Esophagus squamous epithelium (tissue), 5 donors: ENCODE measurements around the gene TRIM13. TPM values are rescaled to one million over a fixed set of nuclear protein-coding genes. Genes with fewer than 3 reads are reported as not detected.
"Not testable (repeated sequence)": the region's sequence is repeated elsewhere in the genome, so short reads cannot be mapped to it uniquely, and the experiment has no call there.

Experiments
- DNase-seq: peaks from one replicate; lab custom pipeline; 2025; lab: John Stamatoyannopoulos, UW
- H3K27ac ChIP-seq, 4 donors: fragments of 200-600 bp; sonication (generic); one replicate each; pipeline ENCODE4 v1.5.1; 2016 to 2019; ENCODE audit warnings: mild to moderate bottlenecking in 1 of 4
- H3K27me3 ChIP-seq, 4 donors: fragments of 200-600 bp; sonication (generic); 1 replicate in 3 of 4; 2 replicates in 1 of 4; pipeline versions ENCODE4 v1.5.1 to v1.6.0; 2017 to 2021; ENCODE audit warnings: antibody characterized with exemption in 1 of 4
- H3K36me3 ChIP-seq, 3 donors: fragments of 200-600 bp; sonication (generic); one replicate each; pipeline ENCODE4 v1.5.1; 2016 to 2019
- H3K4me1 ChIP-seq, 3 donors: fragments of 200-600 bp; sonication (generic); one replicate each; pipeline ENCODE4 v1.5.1; 2017 to 2019
- H3K4me3 ChIP-seq, 4 donors: fragments of 200-600 bp; sonication (generic); 1 replicate in 3 of 4; 2 replicates in 1 of 4; pipeline ENCODE4 v1.5.1; 2016 to 2019; ENCODE audit warnings: mild to moderate bottlenecking in 2 of 4, moderate library complexity in 1 of 4
- H3K9me3 ChIP-seq, 3 donors: fragments of 200-600 bp; sonication (generic); one replicate each; pipeline ENCODE4 v1.5.1; 2016 to 2019
- CTCF ChIP-seq, 6 experiments: fragments of 450-650 bp in 4 of 6; fragments of 200-600 bp in 2 of 6; sonication (generic) in 2 of 6; IDR thresholded peaks; one replicate each; pipeline ENCODE4 v1.5.1; 2016 to 2019; ENCODE audit warnings: antibody characterized with exemption in 6 of 6, mild to moderate bottlenecking in 4 of 6, moderate library complexity in 4 of 6
- POLR2A ChIP-seq, 4 donors: fragments of 450-650 bp; IDR thresholded peaks; one replicate each; pipeline ENCODE4 v1.6.1; 2017; ENCODE audit warnings: antibody characterized with exemption in 4 of 4, mild to moderate bottlenecking in 4 of 4, moderate library complexity in 3 of 4
- WGBS, 2 donors: methylation state at CpG; one replicate each; pipeline ENCODE4 v1.1.5; 2018; 5-methylcytosine and 5-hydroxymethylcytosine counted together
- intact Hi-C: fragments of 100-400 bp; cut with DNase I; formaldehyde crosslinking; loops from one replicate; pipeline ENCODE4 v1.15.0; 2022
- small RNA-seq, 4 donors: library from RNA; depleted of rRNA; stranded (forward); fragments of <200 nt; gene quantifications; one replicate each; pipeline ENCODE3, GENCODE V24; 2016
- total RNA-seq, 4 donors: library from RNA; depleted of rRNA; stranded (reverse); fragments of >200 nt; gene quantifications; one replicate each; pipeline ENCODE4 v1.1.0, GENCODE V29; 2016
- donor health status: DM: yes; HTN: yes; CAD: no.

TRIM13 gene
- total RNA-seq, 4 donors from 2014 or later = 22.8 to 28.8 (median 26.5) TPM

GRCh38 chr13:50053844-50054243 is 57.0 kb downstream of the TRIM13 start:
- Histone ChIP-seq H3K27me3 (no peaks in the 10 kb centered on the region), H3K27ac (no peak overlapping the region), H3K4me3 (no peak overlapping the region), H3K36me3 (peaks cover 0 to 26% (median 0%) of the 10 kb centered on the region in 3 donors), H3K9me3 (no peaks in the 10 kb centered on the region), H3K4me1 (no peaks in the 10 kb centered on the region)
- no peak for TF ChIP-seq POLR2A (IDR thresholded peaks at IDR 0.05)
- no peak for TF ChIP-seq CTCF (IDR thresholded peaks at IDR 0.05)
- DNase-seq = no peak
- WGBS, 2 donors = 56 to 91% methylated on average over 1 of the region's 1 CpG
- intact Hi-C loops = no loop called here

GRCh38 chr13:50055454-50055853 is 58.6 kb downstream of the TRIM13 start:
- Histone ChIP-seq H3K36me3 (peaks cover 0 to 30% (median 0%) of the 10 kb centered on the region in 3 donors), H3K9me3 (no peaks in the 10 kb centered on the region), H3K27ac (no peak overlapping the region), H3K27me3 (no peaks in the 10 kb centered on the region), H3K4me1 (no peaks in the 10 kb centered on the region), H3K4me3 (no peak overlapping the region)
- no peak for TF ChIP-seq CTCF (IDR thresholded peaks at IDR 0.05)
- TF ChIP-seq POLR2A (IDR thresholded peaks at IDR 0.05) = no peak
- intact Hi-C loops = no loop called here
- no peak for DNase-seq
- WGBS, 2 donors = 81 to 88% methylated on average over 1 of the region's 1 CpG

GRCh38 chr13:50060718-50061117 is 63.9 kb downstream of the TRIM13 start:
- WGBS, 2 donors = 91 to 96% methylated on average over 1 of the region's 1 CpG
- H3K36me3 ChIP-seq = peaks cover 0 to 26% (median 0%) of the 10 kb centered on the region in 3 donors
- H3K27me3 ChIP-seq = no peaks in the 10 kb centered on the region
- intact Hi-C loops = no loop called here
- TF ChIP-seq CTCF (IDR thresholded peaks at IDR 0.05) = no peak
- no peaks in the 10 kb centered on the region for H3K9me3 ChIP-seq
- no peak overlapping the region for H3K4me3 ChIP-seq
- no peaks in the 10 kb centered on the region for H3K4me1 ChIP-seq
- DNase-seq = no peak
- no peak overlapping the region for H3K27ac ChIP-seq

DNA sequence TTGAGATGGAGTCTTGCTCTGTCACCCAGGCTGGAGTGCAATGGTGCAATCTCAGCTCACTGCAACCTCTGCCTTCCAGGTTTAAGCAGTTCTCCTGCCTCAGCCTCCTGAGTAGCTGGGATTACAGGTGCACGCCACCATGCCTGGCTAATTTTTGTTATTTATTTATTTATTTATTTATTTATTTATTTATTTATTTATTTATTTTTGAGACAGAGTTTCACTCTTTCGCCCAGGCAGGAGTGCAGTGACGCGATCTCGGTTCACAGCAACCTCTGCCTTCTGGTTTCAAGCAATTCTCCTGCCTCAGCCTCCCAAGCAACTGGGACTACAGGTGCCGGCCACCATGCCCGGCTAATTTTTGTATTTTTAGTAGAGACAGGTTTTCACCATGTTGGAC is 65.5 kb downstream of the TRIM13 start:
- H3K27me3 ChIP-seq, DNase-seq, H3K9me3 ChIP-seq, H3K4me1 ChIP-seq, H3K27ac ChIP-seq, H3K4me3 ChIP-seq, intact Hi-C loops: not testable (repeated sequence)
- peaks cover 0 to 42% (median 0%) of the 10 kb centered on the region in 3 donors for H3K36me3 ChIP-seq
- WGBS, 2 donors = 95 to 97% methylated on average over 7 of the region's 7 CpGs

DNA sequence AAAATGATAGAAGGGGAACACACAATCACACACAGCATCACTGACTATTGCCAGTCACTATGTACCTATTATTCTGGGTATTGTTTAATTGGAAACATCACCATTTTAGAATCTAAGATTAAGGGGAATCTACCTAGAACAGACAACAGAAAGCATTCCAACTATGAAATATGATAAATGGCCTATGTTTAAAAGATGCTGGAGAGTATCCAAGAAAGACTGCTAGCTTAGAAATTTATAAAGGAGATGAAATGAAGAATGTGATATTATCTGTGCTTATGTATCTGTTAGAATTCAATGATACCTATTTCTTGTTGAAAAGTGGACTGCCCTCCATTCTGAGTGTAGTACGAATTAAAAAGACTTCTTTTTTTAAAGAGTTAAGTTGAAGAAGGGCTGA is 68.9 kb downstream of the TRIM13 start:
- Histone ChIP-seq H3K4me1 (peaks cover 0 to 28% (median 3%) of the 10 kb centered on the region in 3 donors), H3K27me3 (no peaks in the 10 kb centered on the region), H3K27ac (no peak overlapping the region), H3K4me3 (no peak overlapping the region), H3K9me3 (no peaks in the 10 kb centered on the region), H3K36me3 (peaks cover 0 to 37% (median 0%) of the 10 kb centered on the region in 3 donors)
- no peak for DNase-seq
- intact Hi-C loops = no loop called here
- 79 to 88% methylated on average over 1 of the region's 1 CpG for WGBS, 2 donors
- TF ChIP-seq CTCF (IDR thresholded peaks at IDR 0.05) (no peak), POLR2A (IDR thresholded peaks at IDR 0.05) (no peak)

Small RNA genes lying within 50 kb of the gene (small RNA-seq; reads per million reads assigned to genes)
- 0 to 2.0 (median 0.33) reads per million in 4 donors for gene MIR16-1
- gene MIR3613 = 0.09 to 1.1 (median 0.29) reads per million in 4 donors
- gene RF02105 = 0 reads per million in 4 donors
- 0 reads per million in 4 donors for gene RF02106
- gene RF02107 = 0 reads per million in 4 donors
- gene RF02108 = 0 reads per million in 4 donors

Other genes with a start within 250 kb of the TRIM13 start
- gene KPNA3, start 204.4 kb upstream of the TRIM13 start, total RNA-seq = 10 to 100 TPM; 19.7 to 35.0 (median 25.4) TPM
- gene SPRYD7, start 60.7 kb upstream of the TRIM13 start, total RNA-seq = 10 to 100 TPM in 1 of 4 donors, 1 to 10 TPM in 3; 6.3 to 11.9 (median 9.2) TPM
- 1 to 10 TPM in 3 of 4 donors, not detected in 1; 1.1 to 3.6 (median 2.9) TPM for gene KCNRG, start 18.4 kb downstream of the TRIM13 start, total RNA-seq